ENCODE measurements around the gene TAMALIN.

GRCh38 chr12:52035926-52036325, 29.2 kb downstream of the TAMALIN start:
- TF ChIP-seq CTCF (IDR thresholded peaks at IDR 0.05) (no peak), EP300 (IDR thresholded peaks at IDR 0.05) (no peak)

All from suprapubic skin (tissue), 3 donors.